HG03066 (cell line): ENCODE measurements around the gene INPP5A.
A peak's percentile ranks its signal among the peaks of the same experiment; 100 is the strongest.

Experiments
- ATAC-seq: cut with Tn5 transposase; IDR thresholded peaks from one replicate; pipeline ENCODE4 v1.9.1; 2021; ENCODE audit warnings: low read depth; ENCODE audit not compliant: unreplicated experiment

The INPP5A gene

DNA sequence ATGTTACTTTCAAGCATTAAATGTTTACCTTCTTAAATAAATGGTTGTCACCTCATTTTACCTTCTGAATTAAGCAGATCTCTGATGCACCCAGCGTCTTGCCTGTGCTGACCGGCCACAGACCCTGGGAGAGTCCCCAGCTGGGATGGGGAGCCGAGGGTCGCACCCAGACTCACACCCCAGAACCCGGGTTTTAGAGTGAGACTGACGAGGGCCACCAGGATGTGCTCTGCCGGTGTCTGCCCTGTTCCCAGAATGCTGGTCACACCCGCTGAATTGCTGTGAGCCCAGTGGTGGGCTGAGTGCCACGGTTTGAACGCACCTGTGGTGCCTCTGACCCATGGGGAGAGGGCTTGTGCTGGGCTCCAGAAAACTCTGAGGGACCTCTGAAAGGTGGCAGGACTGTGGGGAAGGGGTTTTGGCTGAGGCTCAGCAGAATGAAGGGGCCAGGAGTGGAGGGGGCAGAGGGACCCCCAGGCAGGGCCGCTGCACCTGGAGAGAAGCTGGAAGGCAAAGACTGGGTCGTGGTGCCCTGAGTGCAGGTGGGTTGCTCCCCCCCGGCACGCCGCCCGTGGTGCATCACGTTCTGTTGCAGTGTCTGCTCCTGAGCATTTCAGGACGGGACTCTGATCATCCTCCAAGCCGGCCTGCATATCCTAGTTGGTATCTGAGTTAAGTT is 39.2 kb downstream of the INPP5A start:
- ATAC-seq = no peak

DNA sequence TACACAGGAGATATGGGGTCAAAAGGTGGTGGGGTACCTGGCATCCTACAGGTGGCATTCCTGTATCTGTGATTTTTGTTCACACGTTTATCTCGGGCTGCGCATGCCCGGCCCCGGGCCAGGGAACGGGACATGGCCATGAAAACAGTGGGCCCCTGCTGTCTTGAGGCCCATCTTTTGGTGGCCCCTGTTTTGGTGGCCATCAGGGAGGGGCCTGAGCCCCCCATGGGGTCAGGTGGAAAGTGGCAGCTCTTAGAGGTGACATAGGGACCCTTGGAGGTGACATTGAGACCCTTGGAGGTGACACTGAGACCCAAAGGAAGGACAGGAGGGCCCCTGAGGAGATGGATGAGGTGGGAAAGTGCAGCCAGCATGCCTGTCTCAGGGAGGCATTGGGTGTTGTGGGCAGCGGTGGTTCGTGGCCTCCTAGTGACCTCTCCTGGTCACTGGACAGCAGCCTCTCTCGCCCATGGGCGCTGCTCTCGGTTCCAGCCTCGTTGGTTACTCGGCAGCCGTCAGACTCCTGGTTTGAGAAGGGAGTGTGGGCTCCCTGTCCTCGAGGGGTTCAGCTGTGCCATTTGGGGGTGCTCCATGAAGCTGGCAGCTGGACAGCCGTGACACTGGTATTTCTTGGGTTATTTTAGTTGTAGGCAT is 39.9 kb downstream of the INPP5A start:
- ATAC-seq = no peak

DNA sequence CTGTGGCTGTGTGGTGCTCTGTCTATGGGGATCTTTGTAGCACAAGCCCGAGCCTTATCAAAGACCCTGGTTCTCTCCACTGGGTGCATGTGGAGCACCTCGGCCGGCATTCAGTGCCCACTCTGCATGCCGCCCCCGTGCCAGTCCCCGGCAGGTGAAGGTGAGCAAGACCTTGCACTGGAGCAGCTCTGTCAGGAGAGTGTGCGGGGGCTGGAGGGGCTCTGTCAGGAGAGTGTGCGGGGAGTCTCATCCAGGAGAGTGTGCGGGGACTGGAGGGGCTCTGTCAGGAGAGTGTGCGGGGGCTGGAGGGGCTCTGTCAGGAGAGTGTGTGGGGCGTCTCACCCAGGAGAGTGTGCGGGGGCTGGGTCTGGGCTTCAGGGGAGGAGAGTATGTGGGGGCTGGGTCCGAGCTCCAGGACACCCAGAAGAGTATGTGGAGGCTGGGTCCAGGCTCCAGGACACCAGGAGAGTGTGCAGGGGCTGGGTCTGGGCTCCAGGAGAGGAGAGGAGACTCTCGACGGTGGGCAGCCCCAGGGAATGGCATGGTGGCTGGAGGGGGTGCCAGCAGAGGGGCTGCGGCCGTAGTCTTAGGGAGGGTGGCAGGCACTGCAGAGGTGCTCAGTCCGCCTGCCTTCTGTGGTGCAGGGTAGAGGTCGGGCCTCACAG is 40.8 kb downstream of the INPP5A start:
- ATAC-seq = no peak

DNA sequence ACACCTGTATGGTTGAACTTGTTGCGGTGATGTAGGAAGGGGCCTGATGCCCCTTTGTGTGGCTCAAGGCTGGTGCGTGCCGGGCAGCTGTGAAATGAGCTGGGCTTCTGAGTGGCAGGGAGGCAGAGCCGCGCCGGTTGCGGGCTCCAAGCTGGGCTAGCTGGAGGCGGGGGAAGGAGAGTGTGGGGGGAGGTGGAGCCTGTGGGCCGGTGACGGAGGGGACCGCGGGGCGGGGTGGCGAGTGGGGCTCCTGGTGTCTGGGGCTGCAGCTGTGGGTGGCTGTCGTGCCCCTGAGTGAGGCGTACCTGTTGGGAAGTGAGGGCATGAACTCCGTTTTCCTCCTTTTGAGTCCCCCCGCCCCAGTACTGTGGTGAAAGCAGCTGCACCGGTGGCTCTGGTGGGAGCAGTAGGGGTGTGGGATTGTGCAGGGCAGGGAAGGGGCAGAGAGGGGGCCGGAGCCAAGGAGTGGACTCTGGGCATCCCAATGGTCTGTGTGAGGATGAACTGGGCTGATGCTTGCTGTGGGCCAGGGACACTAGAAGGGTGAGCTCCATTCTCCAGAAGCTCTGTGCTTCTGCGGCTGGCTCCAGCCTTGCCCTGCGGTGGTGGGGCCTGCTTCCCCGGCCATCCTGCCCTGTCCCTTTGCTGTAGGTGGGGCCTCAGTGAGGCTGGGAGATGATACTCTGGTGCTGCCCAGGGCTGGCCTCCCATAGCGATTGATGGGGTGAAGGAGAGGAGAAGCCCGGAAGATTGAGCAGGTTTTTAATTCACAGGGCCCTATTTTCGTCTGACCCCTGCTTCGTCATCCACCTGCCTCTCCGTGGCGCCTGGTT is 41.7 kb downstream of the INPP5A start:
- ATAC-seq = no peak

DNA sequence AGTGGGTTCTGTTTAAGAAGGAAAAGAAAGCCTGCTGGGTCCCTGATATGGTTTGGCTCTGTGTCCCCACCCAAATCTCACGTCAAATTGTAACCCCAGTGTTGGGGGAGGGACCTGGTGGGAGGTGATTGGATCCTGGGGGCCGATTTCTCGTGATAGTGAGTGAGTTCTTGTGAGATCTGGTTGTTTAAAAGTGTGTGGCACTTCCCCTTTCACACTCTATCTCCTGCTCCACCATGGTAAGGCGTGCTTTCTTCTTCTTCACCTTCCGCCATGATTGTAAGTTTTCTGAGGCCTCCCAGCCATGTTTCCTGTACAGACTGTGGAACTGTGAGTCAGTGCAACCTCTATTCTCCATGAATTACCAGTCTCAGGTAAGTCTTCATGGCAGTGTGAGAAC is 42.6 kb downstream of the INPP5A start:
- no peak for ATAC-seq

DNA sequence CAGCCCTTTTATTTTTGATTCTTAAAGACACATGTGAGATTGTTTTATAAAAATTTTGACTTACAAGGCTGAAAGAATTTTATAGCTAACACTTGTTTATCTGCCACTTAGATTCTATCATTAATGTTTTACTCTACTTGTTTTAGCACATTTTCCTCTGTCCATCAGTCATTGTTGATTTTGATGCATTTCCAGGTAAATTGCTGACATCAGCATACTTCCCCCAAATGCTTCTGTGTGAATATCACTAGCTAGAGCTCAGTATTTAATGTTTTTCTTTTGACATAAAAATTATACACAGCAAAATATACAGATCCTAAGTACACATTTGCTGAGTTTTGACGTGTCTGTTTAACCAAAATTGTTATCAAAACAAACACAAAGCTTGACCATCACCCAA is 43.0 kb downstream of the INPP5A start:
- ATAC-seq = no peak

DNA sequence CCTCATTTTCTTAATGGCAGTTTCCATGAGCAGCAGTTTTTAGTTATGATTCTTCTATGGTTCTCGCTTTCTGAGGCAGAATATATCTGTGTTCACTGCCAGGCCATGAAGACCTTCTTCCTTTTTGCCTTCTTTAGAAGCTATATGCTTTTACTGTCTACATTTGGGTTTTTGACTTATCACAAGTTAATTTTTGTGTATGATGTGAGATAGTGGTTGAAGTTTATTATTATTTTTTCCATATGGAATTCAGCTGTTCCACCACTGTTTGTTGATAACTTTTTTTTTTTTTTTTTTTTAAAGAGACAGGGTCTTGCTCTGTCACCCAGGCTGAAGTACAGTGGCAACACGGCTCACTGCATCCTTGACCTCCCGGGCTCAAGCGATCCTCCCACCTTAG is 44.5 kb downstream of the INPP5A start:
- no peak for ATAC-seq

DNA sequence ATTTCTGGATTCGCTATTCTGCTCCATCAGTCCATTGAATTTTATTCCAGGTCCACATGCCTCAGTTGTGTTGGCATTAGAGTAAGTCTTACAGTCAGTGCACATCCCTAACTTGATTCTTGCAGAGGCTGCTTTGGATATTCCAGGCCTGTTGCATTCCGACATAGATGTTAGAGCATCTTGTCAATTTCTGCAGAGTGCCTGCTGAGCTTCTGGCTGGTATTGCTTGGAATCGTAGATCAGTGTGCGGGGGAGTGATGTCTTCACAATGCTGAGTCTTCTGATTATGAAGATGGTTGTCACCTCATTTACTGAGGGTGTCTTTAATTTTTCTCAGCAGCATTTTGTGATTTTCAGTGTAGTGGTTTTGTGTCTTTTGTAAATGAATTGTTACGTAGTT is 45.2 kb downstream of the INPP5A start:
- no peak for ATAC-seq

DNA sequence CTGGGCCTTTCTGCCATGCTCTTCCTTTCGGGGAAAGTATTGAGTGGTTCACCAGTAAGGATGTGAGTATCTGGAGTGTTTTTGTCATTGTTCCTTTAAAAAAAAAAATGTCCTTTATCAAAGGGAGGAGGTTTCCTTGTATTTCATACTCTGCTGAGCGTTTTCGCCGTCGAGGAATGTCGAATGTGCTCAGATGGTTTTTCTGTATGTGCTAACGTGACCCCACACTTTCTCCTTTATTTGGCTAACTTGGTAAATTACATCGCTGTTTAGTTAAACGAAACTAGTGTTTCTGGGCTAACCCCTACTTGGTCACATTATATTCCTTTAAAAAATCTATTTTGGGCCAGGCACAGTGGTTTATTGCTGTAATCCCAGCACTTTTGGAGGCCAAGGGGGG is 45.9 kb downstream of the INPP5A start:
- no peak for ATAC-seq

DNA sequence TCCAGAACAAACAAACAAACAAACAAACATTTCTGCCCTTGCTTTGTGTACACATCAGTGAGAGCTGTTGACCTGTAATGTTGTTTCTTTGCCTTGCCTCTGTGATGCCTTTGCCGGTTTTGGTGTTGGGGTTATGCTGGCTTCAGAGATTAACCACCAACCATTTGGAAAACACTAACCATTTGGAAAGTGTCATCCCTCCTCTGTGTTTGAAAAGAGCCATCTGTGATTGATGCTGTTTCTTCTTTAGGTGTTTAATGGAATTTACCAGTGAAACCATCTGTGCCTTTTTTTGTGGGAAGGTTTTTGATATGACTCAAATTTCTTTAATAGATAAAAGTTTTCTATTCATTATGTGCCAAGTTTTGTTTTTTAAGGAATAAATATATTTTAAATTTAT is 46.5 kb downstream of the INPP5A start:
- no peak for ATAC-seq

DNA sequence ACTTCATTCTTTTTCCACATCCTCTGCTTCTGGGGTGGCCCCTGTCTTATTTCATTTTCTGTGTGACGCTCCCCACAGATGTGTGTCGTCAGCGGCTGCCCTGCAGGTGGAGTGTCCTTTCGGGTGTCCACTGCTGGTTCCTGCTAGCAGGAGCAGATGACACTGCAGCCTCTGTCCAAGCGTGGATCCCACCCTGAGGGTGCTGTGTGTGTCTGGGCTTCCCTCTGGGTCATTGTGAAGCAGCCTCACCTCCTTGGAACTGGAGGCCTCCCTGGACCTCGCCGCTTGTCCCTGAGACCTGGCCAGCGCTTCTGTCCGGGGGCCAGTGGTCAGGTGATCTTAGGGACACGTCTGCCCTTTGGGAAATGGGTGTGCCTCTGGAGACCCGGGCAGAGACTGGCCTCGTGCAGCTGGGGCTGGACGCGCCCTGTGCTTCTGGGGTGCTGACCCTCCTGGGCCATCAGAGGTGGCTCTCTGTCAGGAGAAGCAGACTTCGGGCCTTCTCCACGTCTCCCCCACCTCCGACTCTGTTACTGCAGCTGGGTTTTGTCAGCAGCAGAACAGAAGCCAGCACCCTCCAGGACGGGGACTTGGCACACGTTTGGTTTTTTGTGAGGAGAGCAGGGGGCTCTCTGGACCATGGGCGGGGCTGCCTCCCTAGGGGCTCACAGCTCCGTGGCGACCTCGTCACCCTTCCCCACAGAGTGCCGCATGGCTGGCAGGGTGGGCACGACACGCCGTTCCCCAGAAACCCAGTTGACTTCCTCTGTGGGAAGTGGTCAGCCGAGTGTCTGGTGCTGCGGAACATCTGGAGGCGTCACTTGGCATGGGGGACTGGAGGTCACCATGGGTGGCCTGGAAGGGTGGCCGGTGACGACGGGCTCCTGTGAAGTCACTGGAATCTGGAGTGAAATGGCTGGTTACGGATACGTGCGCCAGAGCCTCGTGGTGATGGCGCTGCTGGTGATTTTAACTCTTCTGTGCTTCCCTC is 48.4 kb downstream of the INPP5A start:
- no peak for ATAC-seq

DNA sequence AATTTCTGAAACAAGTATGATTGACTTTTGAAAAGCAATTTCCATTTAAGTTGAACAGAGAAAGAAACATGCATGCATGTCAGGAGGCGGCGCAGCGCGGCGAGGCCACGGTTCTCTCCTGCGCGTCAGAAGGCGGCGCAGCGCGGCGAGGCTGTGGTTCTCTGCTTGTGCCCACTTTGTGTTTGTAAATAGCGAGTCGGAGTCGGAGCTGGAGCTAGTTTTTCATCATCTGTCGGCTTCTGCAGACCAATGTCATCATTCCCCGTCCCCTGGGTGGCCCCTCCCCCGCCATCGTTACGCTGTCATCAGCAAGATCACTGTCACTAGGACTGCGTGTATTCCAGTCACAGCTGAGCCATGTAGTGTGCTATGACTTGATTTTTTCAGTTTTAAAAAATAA is 49.2 kb downstream of the INPP5A start:
- no peak for ATAC-seq

DNA sequence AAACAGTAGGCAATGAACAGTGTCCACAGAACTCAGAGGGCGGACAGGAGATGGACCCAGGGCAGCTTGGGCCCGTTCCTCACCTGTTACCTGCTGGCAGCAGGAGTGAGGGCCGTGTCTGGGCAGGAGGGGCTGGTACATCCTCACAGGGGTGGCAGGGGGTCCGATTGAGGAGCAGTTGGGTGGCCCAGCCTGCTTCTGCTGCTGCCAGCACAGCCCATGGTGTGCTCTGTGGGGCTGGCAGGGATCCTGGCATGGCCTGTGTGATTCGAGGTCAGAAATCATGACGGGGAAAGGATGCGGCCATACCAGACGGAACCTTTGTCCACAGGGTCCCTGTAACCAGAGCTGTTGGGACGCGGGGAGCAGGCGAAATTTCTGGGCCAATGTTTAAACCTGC is 49.6 kb downstream of the INPP5A start:
- no peak for ATAC-seq

DNA sequence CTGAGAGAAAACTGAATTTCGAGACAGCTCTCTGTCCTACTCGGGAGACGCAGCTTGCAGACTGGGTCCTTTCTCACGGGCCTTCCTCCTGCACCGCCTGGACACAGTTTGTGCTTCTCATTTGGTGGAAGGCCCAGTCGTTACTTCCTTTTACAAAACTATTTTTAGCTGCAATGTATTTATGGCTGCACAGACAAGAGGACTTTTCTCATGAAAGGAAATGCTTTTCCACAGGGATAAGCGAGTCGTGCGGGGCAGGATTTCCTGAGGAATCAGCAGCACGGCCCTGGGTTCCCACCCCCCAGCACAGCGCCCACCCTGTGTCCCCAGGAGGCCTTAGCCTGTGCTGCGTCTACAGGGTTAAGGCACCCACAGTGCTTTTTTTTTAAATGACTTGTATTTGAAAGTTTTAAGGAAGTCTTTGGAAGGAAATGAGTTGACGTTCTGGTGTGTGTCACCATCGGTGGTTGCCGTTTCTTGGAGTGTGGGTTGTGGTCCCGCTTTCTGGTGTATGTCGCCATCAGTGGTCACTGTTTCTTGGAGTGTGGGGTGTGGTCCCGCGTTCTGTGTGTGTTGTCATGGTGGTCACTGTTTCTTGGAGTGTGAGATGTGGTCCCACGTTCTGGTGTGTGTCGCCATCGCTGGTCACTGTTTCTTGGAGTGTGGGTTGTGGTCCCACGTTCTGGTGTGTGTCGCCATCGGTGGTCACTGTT is 50.9 kb downstream of the INPP5A start:
- ATAC-seq = peak; percentile 47

DNA sequence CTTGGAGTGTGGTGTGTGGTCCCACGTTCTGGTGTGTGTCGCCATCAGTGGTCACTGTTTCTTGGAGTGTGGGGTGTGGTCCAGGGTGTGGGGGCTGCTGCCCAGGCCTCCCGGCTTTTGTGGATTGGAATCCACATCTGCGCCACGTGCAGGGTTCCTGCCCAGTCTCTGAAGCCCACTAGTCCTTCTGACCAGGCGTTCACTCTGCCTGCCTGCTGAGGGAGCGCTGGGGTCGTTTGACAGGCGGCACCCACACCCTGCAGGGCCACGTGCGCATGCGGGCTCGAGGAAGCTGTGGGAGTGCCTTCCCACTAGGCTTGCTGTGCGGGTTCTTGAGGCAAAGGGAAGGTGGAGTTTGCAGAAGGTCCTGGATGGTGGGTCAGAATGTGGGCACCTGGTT is 51.4 kb downstream of the INPP5A start:
- ATAC-seq = no peak

DNA sequence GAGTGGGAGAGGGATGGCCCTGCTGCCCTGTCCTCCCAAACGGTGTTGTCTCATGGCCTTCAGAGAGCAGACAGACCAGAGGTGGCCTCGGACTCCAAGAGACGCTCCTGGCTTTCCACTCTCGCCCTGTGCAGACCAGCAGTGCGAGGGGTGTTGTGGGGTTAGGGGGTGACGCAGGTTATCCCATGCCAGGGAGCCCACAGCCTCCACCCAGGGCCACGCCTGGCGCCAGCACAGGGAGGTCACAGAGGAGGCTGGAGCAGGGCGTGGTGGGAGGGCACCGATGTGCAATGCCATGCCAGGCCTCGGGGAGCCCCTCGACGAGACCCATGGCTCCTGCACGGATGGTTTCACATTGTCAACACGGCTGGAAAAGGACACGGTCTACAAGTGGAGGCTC is 52.1 kb downstream of the INPP5A start:
- no peak for ATAC-seq

DNA sequence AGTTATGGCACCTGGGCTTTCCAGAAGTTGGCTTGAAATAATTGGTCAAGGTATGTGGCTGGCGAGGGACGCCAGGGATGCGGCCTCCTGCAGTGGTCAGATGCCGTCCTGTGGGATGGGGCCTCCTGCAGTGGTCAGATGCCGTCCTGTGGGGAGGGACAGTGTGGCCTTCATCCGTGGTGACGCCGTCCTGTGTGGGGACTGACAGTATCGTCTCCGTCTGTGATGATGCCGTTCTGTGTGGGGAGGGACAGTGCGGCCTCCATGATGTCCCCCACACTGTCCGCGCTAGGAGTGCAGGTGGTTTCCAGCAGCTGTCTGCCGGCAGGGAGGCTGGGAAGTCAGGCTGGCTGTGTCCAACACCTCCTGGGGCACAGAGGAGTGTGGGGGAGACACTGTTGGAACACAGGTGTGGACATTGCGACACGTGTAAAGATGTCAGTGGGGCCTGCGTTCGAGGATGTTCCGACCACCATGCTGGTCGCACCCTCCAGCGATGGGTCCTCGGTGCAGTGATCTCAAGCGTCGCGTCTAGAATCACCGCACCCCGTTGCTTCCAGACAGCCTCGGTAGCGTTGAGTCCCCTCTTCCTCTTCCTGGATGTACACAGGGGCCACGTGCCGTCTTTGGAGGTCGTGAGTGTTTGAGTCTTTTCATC is 52.6 kb downstream of the INPP5A start:
- ATAC-seq = no peak

DNA sequence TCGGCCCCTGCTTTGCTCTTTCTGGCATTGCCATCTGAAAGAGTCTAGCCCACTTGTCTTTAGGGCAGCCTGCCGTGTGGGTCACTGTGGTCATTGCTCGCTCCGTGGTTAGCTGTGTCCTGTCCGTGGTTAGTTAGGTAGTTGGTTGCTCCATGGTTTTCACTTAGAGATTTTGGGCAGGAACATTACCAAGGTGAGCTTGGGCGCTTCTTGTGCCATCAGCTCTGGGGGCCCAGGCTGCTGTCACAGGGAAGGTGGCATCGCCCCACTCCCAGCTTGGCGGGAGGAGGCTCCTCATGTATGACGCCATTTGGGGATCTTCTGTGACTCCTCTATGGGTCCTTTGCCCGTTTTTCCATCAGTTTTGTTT is 53.1 kb downstream of the INPP5A start:
- no peak for ATAC-seq
